SK-N-SH treated with all-trans-retinoic acid at 6 μM for 48 hours (cell line): ENCODE data around the gene PPP1R16B.

Experiments
- ARNTL ChIP-seq: fragments of 450-650 bp; formaldehyde crosslinking; IDR thresholded peaks from 2 replicates; pipeline ENCODE4 v1.5.0; 2020; ENCODE audit warnings: low read depth, mild to moderate bottlenecking, moderate library complexity, borderline replicate concordance
- BACH2 ChIP-seq: fragments of 250-450 bp; sonication (Bioruptor Pico); IDR thresholded peaks from 2 replicates; pipeline ENCODE4 v1.9.0; 2021; ENCODE audit warnings: mild to moderate bottlenecking, borderline replicate concordance
- CSDC2 ChIP-seq: fragments of 250-450 bp; sonication (Bioruptor Pico); IDR thresholded peaks from 2 replicates; pipeline ENCODE4 v1.5.0; 2020; ENCODE audit warnings: mild to moderate bottlenecking, moderate library complexity
- PPARA ChIP-seq: fragments of 250-450 bp; sonication (Bioruptor Pico); IDR thresholded peaks from 2 replicates; pipeline ENCODE4 v1.5.0; 2020; ENCODE audit warnings: mild to moderate bottlenecking, borderline replicate concordance
- RARB ChIP-seq: fragments of 250-450 bp; sonication (Bioruptor Pico); IDR thresholded peaks from 2 replicates; pipeline ENCODE4 v1.8.0; 2021; ENCODE audit warnings: mild to moderate bottlenecking, moderate library complexity
- TCF4 ChIP-seq: fragments of 250-450 bp; sonication (Bioruptor Pico); IDR thresholded peaks from 2 replicates; pipeline ENCODE4 v1.8.0; 2021; ENCODE audit warnings: mild to moderate bottlenecking, moderate library complexity, borderline replicate concordance
- ZFP3 ChIP-seq: fragments of 250-450 bp; sonication (Bioruptor Pico); IDR thresholded peaks from 2 replicates; pipeline ENCODE4 v1.5.0; 2020; ENCODE audit warnings: mild to moderate bottlenecking, moderate library complexity
- ZNF565 ChIP-seq: fragments of 450-650 bp; formaldehyde crosslinking; conservative IDR thresholded peaks from 2 replicates; pipeline ENCODE4 v1.5.0; 2020; ENCODE audit warnings: low read depth, mild to moderate bottlenecking, moderate library complexity
- ZNF8 ChIP-seq: fragments of 450-650 bp; formaldehyde crosslinking; IDR thresholded peaks from 2 replicates; pipeline ENCODE4 v1.5.0; 2020; ENCODE audit warnings: mild to moderate bottlenecking, moderate library complexity
- TF ChIP-seq, protein P1 (sequence below): fragments of 250-450 bp; sonication (Bioruptor Pico); IDR thresholded peaks from 2 replicates; pipeline ENCODE4 v1.5.0; 2020; ENCODE audit warnings: mild to moderate bottlenecking, moderate library complexity
- TF ChIP-seq, protein P2 (sequence below): fragments of 250-450 bp; sonication (Bioruptor Pico); IDR thresholded peaks from 2 replicates; pipeline ENCODE4 v1.5.1; 2020; ENCODE audit warnings: low read depth, mild to moderate bottlenecking, moderate library complexity

DNA sequence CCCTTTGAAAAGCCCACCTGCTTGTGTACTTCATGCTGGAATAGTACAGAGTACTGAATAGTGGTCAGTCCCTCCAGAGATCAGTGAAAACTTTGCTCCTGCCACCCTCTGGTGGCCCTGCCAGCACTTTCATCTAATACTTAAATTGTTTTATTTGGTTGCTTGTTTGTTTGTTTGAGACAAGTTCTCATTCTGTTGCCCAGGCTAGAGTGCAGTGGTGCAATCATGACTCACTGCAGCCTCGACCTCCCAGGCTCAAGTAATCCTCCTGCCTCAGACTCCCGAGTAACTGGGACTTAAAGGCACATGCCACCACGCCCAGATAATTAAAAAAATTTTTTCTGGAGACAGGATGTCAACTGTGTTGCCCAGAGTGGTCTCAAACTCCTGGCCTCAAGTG is 129.8 kb downstream of the PPP1R16B start:
- no peak for TF ChIP-seq ZNF565 (CRISPR knock-in tag)
- TF ChIP-seq ZFP3 (CRISPR knock-in tag) = no peak
- no peak for TF ChIP-seq CSDC2
- no peak for TF ChIP-seq TCF4 (CRISPR knock-in tag)
- no peak for TF ChIP-seq BACH2 (CRISPR knock-in tag)
- no peak for TF ChIP-seq PPARA (CRISPR knock-in tag)
- no peak for TF ChIP-seq ZNF8 (CRISPR knock-in tag)
- TF ChIP-seq, protein P1, sequence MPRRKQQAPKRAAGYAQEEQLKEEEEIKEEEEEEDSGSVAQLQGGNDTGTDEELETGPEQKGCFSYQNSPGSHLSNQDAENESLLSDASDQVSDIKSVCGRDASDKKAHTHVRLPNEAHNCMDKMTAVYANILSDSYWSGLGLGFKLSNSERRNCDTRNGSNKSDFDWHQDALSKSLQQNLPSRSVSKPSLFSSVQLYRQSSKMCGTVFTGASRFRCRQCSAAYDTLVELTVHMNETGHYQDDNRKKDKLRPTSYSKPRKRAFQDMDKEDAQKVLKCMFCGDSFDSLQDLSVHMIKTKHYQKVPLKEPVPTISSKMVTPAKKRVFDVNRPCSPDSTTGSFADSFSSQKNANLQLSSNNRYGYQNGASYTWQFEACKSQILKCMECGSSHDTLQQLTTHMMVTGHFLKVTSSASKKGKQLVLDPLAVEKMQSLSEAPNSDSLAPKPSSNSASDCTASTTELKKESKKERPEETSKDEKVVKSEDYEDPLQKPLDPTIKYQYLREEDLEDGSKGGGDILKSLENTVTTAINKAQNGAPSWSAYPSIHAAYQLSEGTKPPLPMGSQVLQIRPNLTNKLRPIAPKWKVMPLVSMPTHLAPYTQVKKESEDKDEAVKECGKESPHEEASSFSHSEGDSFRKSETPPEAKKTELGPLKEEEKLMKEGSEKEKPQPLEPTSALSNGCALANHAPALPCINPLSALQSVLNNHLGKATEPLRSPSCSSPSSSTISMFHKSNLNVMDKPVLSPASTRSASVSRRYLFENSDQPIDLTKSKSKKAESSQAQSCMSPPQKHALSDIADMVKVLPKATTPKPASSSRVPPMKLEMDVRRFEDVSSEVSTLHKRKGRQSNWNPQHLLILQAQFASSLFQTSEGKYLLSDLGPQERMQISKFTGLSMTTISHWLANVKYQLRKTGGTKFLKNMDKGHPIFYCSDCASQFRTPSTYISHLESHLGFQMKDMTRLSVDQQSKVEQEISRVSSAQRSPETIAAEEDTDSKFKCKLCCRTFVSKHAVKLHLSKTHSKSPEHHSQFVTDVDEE (CRISPR knock-in tag) = no peak
- TF ChIP-seq, protein P2, sequence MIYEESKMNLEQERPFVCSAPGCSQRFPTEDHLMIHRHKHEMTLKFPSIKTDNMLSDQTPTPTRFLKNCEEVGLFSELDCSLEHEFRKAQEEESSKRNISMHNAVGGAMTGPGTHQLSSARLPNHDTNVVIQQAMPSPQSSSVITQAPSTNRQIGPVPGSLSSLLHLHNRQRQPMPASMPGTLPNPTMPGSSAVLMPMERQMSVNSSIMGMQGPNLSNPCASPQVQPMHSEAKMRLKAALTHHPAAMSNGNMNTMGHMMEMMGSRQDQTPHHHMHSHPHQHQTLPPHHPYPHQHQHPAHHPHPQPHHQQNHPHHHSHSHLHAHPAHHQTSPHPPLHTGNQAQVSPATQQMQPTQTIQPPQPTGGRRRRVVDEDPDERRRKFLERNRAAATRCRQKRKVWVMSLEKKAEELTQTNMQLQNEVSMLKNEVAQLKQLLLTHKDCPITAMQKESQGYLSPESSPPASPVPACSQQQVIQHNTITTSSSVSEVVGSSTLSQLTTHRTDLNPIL (CRISPR knock-in tag) = no peak
- no peak for TF ChIP-seq RARB (CRISPR knock-in tag)
- no peak for TF ChIP-seq ARNTL (CRISPR knock-in tag)
